Midbrain (tissue), 1 donor: ENCODE data around the gene ANKRD36C.
"Not testable (repeated sequence)": the region's sequence is repeated elsewhere in the genome, so short reads cannot be mapped to it uniquely, and the experiment has no call there.

Experiments
- DNase-seq: peaks from one replicate; lab custom pipeline; 2025; lab: John Stamatoyannopoulos, UW

ANKRD36C gene

DNA sequence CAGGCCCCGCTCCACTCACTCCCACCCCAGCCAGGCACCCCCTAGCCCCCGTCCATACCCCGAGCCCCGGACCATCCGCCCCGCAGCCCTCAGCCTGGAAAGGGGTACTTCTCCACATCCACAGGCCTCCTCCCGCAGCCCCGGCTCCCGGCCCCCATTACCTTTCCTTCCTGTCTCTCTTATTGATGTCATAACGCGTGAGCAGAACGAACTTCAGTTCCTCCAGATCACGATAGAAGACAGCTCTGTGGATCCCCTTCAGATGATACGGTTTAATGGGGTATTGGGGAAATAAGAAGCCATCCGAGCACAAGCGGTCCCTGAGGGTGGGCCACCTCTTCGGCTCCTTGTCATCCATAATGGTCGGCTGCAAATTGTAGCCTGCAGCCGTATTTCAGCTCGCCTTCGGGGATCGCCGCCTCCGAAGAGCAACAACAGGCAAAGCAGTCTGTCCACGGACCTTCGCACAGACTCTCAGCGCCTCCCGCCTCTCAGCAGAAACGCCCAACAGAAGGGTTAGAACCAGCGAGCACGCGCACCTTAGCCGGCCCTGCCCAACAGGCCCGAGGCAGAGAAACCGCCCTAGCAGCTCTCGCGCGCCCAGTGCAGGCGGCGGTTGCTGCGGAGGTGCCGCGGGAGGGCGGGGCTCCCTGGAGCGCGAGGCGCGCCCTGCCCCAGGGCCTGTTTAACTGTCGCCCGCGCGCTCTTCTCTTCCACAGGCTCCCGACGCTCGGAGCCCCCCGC lies at the start of gene ANKRD36C:
TSS of gene ANKRD36C (minus strand) at position 474 of the 744 bp plus-strand sequence. CDS start at position 358, 116 bp downstream.
- DNase-seq = not testable (repeated sequence)

DNA sequence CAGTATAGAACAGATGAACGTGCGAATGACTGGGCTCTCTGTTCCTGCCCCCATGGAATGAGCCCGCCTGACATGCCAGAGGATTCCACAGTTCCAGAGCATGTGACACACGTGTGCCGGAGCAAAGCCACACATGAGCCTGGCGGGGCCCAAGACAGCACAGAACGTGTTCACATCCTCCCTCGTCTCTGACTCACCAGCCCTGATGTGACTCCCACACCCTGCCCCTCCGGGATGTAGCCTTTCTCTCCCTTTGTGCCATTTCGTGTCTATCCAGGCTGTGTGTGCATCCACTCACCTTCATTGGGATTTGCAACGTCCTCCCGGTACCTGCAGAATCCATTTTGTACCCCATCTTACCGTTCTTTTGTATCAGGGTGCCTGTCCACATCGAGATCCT lies 43.9 kb upstream of the ANKRD36C start:
- DNase-seq = not testable (repeated sequence)

GRCh38 chr2:96034792-96035191 lies 43.2 kb upstream of the ANKRD36C start, which contains the start of gene GPAT2:
Gene GPAT2 (minus strand): TSS chr2:96034916. CDS start chr2:96032359, 2,557 bp downstream.
- not testable (repeated sequence) for DNase-seq

GRCh38 chr2:96033997-96034396 lies 42.4 kb upstream of the ANKRD36C start:
- not testable (repeated sequence) for DNase-seq

GRCh38 chr2:96027725-96028325 lies 36.2 kb upstream of the ANKRD36C start:
- not testable (repeated sequence) for DNase-seq

DNA sequence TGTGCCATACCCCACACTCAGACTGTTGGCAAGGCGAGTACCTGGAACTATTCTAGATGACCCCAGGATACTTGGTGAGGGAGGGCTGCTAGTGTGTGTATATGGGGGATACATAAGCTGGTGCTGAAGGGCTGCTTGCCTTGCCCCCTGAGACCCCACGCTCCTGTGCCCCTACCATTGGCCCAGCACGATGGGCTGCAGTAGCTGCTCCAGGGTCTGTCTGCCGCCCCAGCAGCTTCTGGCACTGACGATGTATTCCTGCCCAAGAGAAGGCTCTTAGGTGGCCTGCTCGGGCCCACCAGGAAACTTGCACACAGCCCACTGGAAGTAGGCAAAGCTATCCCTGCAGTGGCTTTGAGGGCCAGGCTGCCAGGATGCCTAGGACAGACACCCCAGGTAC lies 34.1 kb upstream of the ANKRD36C start:
- DNase-seq = not testable (repeated sequence)

DNA sequence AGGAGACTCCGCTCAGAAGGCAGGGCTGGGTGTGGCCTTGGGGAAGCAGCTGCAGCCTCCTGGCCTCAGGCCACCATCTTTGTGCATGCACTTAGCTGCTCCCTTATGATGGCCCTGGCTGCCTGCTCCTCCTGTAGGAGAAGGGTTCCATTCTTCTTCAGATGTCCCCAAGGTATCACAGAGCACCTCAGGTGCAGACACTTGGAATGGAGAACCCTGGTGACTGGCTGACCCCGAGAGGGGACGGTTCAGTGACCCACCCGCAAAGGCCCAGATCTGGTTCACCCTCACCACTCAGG lies 33.5 kb upstream of the ANKRD36C start:
- DNase-seq = no peak

GRCh38 chr2:96024336-96025193 lies 32.9 kb upstream of the ANKRD36C start:
- DNase-seq = no peak

DNA sequence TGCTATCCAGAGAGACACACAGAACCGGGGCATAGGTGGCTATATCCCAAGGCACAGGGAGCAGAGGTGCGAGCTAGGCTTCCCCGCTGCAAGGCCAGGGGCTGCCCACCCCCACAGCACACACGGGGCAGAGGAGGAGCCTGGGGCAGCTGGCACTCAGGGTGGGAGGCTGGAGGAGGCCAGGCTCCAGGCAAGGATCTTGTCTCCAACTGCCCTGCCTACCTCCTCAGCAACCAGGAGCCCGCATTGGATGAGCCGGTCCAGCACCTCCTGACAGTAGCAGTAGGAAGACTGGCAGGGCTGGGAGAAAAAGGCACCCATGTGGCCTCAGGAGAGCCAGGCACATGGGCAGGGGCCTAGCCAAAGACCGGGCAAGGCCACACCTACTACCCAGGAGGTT lies 32.1 kb upstream of the ANKRD36C start:
- not testable (repeated sequence) for DNase-seq

GRCh38 chr2:96022701-96023447 lies 31.2 kb upstream of the ANKRD36C start:
- DNase-seq = not testable (repeated sequence)

DNA sequence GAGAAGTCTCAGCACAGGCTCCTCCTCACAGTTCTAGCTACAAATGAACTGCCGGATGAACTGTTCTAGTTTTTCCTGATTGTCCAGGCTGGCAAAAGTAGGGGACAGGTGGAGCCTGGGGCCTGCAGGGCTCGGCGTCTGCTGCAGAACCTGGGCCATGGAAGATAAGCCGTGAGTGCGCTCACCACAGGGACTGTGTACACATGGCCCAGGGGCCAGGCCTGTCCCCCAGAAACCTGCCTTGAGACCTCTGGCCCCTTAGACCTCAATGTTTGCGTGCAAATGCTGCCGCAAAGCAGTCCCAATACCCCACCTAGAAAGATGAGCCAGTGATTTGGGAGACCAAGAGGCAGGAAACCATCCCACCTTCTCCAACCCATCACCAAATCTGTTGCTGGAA lies 30.5 kb upstream of the ANKRD36C start:
- not testable (repeated sequence) for DNase-seq

- DNase-seq = not testable (repeated sequence)
These were observed 29.5 kb upstream of the ANKRD36C start for GRCh38 chr2:96021142-96021541.

DNA sequence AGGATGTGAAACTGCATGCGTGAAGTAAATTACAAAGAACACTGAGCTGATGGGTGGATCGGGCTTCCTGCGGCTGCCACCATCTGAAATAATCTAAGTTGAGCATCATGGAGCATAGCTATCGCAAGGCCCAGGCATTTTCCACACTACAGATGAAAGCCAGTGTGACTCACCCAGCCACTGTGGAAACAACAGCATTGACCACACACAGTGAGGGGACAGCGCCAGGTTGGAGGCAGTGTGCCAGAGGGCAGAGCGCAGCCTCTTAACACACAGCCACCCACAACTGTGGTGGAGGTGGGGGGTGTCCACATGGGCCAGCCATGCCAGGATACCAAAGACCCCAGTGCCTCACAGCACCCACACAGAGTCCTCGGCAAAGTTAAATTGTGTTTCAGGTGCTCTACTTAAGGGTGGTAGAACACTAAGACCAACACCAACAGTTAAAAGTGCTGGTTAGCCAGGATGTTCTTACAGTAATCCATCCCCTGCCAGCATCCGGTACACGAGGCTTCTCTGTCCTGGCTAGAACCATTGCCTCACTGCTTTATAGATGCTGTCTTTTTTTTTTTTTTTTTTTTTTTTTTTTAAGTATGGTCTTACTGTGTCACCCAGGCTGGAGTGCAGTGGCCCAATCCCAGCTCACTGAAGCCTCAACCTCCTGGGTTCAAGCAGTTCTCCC lies 28.4 kb upstream of the ANKRD36C start:
- not testable (repeated sequence) for DNase-seq

DNA sequence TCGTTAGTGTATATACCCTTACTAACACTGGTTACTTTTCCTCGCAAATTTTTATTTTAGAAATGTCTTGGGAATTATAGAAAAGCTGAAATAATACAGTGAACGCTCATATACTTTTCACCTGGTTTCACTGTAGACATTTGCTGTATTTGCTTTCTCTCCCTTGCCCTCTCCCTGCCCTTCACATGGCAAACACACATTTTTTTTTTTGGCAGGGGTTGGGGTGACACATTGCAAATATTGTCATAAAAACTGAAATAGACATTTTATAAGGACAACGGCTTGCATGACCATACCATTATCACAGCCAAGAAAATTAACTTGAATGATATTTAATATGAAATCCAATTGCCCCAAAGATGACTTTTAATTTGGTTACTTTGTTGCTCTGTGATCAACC lies 24.7 kb upstream of the ANKRD36C start:
- not testable (repeated sequence) for DNase-seq

DNA sequence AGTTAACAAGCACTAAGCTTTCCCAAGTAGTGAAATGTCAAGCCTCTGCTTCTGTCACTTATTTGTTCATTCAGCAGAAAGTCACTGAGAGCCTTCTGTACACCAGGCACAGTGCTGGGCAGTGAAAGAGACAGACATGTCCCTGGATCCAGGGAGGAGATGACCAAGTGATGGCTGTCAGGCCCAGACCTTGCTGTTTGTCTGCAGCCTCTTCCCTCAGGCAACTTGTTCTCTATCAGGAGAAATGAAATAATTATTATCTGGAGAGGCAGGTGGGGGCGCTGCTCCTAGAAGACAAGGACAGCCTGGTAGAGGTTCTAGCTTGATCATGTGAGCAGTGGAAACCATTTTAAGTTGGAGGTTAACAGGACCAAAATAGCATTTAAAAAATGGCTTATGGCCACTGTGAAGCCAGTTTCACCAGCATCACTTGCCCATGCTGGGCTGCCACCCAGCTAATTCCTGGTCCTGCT lies 21.2 kb upstream of the ANKRD36C start:
- DNase-seq = not testable (repeated sequence)

GRCh38 chr2:96012086-96012791 lies 20.6 kb upstream of the ANKRD36C start:
- not testable (repeated sequence) for DNase-seq

GRCh38 chr2:96011129-96011455 lies 19.5 kb upstream of the ANKRD36C start:
- DNase-seq = not testable (repeated sequence)

- DNase-seq = not testable (repeated sequence)
These were observed 18.9 kb upstream of the ANKRD36C start for GRCh38 chr2:96010320-96011128.

DNA sequence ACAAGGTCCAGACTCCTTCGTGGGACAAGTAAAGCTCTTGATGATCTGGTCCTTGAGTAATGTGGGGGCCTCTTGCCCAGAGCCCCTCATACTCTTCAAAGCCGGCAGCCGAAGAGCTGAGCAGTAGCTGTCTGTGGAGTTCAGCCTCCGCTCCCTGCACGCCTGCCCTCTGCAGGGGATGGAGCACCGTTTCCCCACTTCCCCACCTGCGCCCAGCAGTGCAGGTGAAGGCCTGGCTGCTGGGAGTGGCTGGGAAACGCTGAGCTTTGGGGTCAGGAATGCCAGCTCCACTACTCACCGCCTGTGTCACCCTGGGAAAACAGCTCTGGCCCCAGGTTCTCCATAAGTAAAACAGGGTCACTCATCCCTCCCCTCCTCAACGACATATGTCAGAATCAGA lies 18.2 kb upstream of the ANKRD36C start:
- not testable (repeated sequence) for DNase-seq

GRCh38 chr2:96008051-96008450 lies 16.4 kb upstream of the ANKRD36C start:
- DNase-seq = not testable (repeated sequence)
